HT1080 (cell line): ENCODE data around the gene VOPP1. TPM values are rescaled to one million over a fixed set of nuclear protein-coding genes. Genes with fewer than 3 reads are reported as not detected.
"Not testable (repeated sequence)": the region's sequence is repeated elsewhere in the genome, so short reads cannot be mapped to it uniquely, and the experiment has no call there.

Experiments
- DNase-seq: peaks from one replicate; pipeline ENCODE4 v3.0.0-alpha.2; 2015; ENCODE audit warnings: low read depth
- total RNA-seq: library from RNA; depleted of rRNA; stranded (reverse); fragments of >200 nt; shearing (Covaris generic); gene quantifications from 2 replicates; pipeline ENCODE4 v1.2.3, GENCODE V29; 2014

VOPP1 gene
- total RNA-seq, 1 experiment from 2014 or later = 100 TPM

DNA sequence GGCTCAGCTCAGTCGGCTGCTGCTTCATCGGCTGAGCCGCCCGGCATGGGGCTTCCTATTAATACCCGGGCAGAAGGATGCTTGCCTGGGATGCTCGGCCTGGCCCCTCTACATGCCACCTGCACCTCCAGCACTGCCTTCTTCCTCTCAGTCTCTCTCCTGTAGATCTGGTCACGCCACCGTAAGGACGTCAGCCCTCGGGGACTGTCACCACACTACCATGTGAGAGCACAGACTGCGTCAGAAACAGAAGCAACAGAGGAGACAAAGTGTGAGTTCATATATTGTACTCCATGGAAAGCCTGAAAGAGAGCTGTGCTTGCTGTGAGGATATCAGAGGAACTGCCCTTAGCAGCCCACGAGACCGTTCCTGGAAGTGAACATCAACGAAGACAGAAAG, 99.9 kb downstream of the VOPP1 start:
- DNase-seq = not testable (repeated sequence)

GRCh38 chr7:55471594-55471993, 100.7 kb downstream of the VOPP1 start:
- not testable (repeated sequence) for DNase-seq

- no peak for DNase-seq
Observed at GRCh38 chr7:55470261-55470660, 102.0 kb downstream of the VOPP1 start.

DNA sequence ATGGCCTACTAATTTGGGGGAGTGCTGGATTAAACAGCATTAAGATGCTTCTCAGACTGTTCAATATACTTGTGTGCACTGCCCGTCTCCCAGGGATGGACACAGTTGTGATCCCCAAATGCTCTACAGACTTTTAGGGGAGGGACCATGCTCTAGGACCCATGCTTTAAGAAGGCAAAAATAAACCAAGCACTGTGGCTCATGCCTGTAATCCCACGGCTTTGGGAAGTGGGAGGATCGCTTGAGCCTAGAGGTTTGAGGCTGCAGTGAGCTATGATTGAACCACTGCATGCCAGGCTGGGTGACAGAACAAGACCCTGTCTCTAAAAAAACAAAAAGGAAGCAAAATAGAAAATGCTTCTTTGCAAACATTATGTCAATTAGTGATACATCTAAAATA, 102.6 kb downstream of the VOPP1 start:
- no peak for DNase-seq

- DNase-seq = no peak
Observed at GRCh38 chr7:55469271-55469681, 103.0 kb downstream of the VOPP1 start.

- DNase-seq = no peak
Observed at GRCh38 chr7:55468495-55468894, 103.8 kb downstream of the VOPP1 start.

DNA sequence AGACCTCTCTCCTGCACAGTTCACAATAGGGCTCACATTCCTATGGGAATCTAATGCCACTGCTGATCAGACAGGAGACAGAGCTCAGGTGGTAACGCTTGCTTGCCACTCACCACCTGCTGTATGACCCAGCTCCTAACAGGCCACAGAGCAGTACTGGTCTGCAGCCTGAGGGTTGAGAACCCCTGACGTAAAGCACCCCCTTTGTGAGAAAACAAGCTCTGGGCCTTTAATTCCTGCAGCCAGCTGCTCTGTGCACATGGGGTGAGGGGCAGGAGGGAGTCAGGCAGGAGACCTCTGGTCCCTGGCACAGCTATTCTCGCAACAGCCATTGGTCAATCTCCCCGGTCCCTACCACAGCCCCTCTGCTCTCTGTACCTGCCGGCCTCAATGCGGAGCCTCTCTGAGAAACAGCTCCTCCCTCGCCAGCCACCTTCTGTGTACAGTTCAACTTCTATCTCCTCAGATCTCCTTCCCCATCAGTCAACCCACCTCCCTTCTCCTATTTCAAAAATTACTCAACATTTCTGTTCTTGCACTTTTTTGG, 105.2 kb downstream of the VOPP1 start:
- DNase-seq = no peak

GRCh38 chr7:55465691-55466090, 106.6 kb downstream of the VOPP1 start:
- DNase-seq = no peak

- DNase-seq = no peak
Observed at GRCh38 chr7:55464422-55464821, 107.9 kb downstream of the VOPP1 start.

- no peak for DNase-seq
Observed at GRCh38 chr7:55463686-55464262, 108.5 kb downstream of the VOPP1 start.

DNA sequence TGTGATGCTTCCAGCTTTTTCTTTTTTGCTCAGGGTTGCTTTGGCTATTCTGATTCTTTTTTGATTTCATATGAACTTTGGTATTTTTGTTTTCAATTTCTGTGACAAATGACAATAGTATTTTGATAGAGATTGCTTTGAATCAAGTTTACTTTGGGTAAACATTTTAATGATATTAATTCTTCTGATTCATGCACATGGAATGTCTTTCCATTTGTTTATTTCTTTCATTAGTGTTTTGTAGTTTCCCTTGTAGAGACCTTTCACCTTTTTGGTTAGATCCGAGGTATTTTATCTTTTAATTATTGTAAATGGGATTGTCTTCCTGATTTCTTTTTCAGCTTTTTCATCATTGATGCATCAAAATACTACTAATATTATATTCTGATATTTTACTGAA, 114.0 kb downstream of the VOPP1 start:
- no peak for DNase-seq

GRCh38 chr7:55457801-55458200, 114.5 kb downstream of the VOPP1 start:
- no peak for DNase-seq

DNA sequence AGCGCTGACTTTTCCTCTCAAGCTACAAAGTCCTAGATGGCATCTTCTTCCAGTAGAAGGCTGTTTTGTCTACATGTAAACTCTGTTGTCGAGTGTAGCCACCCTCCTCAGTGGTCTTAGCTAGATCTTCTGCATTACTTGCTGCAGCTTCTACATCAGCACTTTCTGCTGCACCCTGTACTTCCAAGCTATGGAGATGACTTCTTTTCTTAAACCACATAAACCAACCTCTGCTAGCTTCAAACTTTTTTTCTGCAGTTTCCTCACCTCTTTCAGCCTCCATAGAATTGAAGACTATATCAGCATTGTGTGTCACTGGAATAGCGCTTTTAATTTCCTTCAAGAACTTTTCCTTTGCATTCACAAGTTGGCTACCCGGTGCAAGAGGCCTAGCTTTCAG, 119.3 kb downstream of the VOPP1 start:
- no peak for DNase-seq

- DNase-seq = no peak
Observed at GRCh38 chr7:55449992-55450535, 122.2 kb downstream of the VOPP1 start.

- no peak for DNase-seq
Observed at GRCh38 chr7:55449205-55449991, 122.9 kb downstream of the VOPP1 start.

DNA sequence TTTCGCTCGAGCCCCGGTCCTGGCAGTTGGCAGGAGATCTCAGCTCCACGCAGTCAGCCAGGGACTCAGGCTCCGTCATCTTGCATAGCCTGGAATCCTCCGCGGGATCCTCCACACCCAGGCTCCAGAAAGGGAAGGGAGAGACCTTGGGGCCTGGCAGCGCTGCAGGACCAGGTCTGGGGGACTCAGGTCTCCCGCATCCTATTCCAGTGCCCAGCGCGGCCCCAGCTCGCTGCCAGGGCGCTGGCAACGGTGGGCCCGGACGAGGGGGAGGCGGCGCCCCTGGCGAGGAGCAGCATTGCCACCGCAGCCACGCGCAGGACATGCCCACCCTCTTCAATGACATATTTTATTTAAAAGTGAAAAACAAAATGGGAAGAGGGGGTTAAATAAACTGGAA, 123.8 kb downstream of the VOPP1 start:
- no peak for DNase-seq

- DNase-seq = no peak
Observed at GRCh38 chr7:55444786-55445185, 127.5 kb downstream of the VOPP1 start.

DNA sequence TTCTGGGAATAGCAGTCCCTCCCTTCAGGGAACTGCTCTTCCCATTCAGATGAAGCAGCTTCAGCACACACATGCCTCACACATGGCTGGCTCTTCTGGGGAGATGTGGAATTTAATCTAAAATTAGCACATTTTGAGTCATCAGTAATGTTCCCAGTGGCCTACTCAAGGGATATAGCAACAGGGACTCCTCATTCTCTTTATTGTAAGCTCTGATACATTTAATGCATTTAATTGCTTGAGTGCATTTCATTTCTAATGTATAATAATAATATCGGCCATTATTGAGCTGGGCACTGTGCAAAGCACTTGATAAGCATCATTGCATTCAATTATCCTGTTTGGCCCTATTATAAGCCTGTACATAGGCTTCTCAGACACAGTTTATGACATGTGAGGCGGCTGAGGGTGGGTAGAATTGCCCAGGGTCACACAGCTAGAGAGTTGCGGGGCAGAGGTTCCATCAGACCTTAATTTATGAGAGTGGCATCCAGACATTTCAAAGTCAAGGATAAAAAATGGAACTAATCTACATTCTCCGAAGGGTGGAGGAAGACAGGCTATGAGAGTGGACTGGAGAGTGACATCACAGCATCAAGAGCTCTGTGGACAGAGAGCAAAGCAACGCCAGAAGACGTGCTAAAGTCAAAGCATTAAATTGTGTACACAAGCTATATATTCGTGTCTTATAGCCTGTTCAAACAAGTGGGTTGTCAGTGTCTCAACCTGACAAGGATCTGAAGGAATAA, 130.4 kb downstream of the VOPP1 start:
- peak; percentile 63 for DNase-seq

DNA sequence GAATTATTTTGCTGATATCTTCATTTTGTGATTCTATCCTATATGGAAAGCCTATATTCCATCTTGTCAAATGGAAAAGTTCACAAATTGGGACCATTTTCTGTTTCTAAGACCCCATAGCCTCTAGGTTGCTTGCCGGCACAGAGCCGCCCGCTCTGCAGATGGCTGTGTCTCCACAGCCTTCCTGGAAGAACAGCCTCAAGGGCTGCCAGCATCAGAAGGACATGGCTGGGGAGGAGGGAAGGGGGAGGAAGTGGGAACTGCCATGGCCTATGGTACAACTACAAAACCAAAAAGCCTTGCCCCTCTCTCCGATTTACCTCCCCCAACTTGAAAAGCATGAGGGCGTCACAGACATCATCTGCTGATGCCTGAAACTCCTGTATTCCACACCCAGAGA, 131.3 kb downstream of the VOPP1 start:
- DNase-seq = no peak

GRCh38 chr7:55440040-55440690, 132.1 kb downstream of the VOPP1 start:
- DNase-seq = no peak

GRCh38 chr7:55439627-55440026, 132.7 kb downstream of the VOPP1 start:
- DNase-seq = no peak
